Activated CD4-positive, alpha-beta memory T cell treated with anti-CD3 and anti-CD28 coated beads, Interleukin-2, amount 10 ng/mL, durations not matched to agents 7 days and 5 days (primary cell): Measurements from ENCODE around the gene SV2B. TPM values are rescaled to one million over a fixed set of nuclear protein-coding genes. Genes with fewer than 3 reads are reported as not detected.
A peak's percentile ranks its signal among the peaks of the same experiment; 100 is the strongest.

Source experiments
- CTCF ChIA-PET: fragments of 350-600 bp; sonication (Branson Sonifier 250); formaldehyde crosslinking; loops from one replicate; lab custom pipeline; 2021; ENCODE audit warnings: antibody characterized with exemption, inconsistent platforms; lab: Charles Lee
- POLR2A ChIA-PET: fragments of 350-600 bp; sonication (Branson Sonifier 250); formaldehyde crosslinking; loops from one replicate; lab custom pipeline; 2021; ENCODE audit warnings: antibody characterized with exemption; lab: Charles Lee
- DNase-seq: peaks from one replicate; pipeline ENCODE4 v3.0.0-alpha.2; 2020
- H3K27ac Mint-ChIP-seq: one replicate; pipeline ENCODE4 v1.8.0; 2021; ENCODE audit warnings: mild to moderate bottlenecking, mixed read lengths
- H3K27me3 Mint-ChIP-seq: one replicate; pipeline ENCODE4 v1.8.0; 2021; ENCODE audit warnings: mixed read lengths
- H3K36me3 Mint-ChIP-seq: one replicate; pipeline ENCODE4 v1.8.0; 2021; ENCODE audit warnings: low read depth, mixed read lengths
- H3K4me1 Mint-ChIP-seq: one replicate; pipeline ENCODE4 v1.8.0; 2021; ENCODE audit warnings: mixed read lengths
- H3K4me3 Mint-ChIP-seq: one replicate; pipeline ENCODE4 v1.8.0; 2021; ENCODE audit warnings: mild to moderate bottlenecking, mixed read lengths
- H3K9me3 Mint-ChIP-seq: one replicate; pipeline ENCODE4 v1.8.0; 2021; ENCODE audit warnings: mixed read lengths
- total RNA-seq, 2 experiments: library from RNA; stranded (reverse); gene quantifications; one replicate each; pipeline ENCODE4 v1.2.3, GENCODE V29; 2021

The SV2B gene
- total RNA-seq, 2 experiments from 2014 or later: 0.05 TPM; not detected in 1

GRCh38 chr15:91306144-91306543, 206.1 kb downstream of the SV2B start:
- Mint-ChIP-seq H3K36me3 (no peaks in the 10 kb centered on the region), H3K27me3 (peaks cover 65% of the 10 kb centered on the region), H3K9me3 (no peaks in the 10 kb centered on the region), H3K4me1 (peaks cover 32% of the 10 kb centered on the region), H3K4me3 (no peak overlapping the region), H3K27ac (no peak overlapping the region)
- POLR2A ChIA-PET: no interaction called here
- DNase-seq: no peak
- CTCF ChIA-PET: no interaction called here

GRCh38 chr15:91307601-91308000, 207.5 kb downstream of the SV2B start:
- H3K27me3 Mint-ChIP-seq: peaks cover 69% of the 10 kb centered on the region
- no peak overlapping the region for H3K27ac Mint-ChIP-seq
- peaks cover 44% of the 10 kb centered on the region for H3K4me1 Mint-ChIP-seq
- CTCF ChIA-PET: interaction anchor here (0.9 kb wide), 1 partner anchor 398 kb away, joined by 3 read pairs; no protein-coding TSS in a partner anchor
- H3K36me3 Mint-ChIP-seq: no peaks in the 10 kb centered on the region
- DNase-seq: no peak
- POLR2A ChIA-PET: interaction anchor here (1.0 kb wide), 1 partner anchor 11 kb away, joined by 3 read pairs; no protein-coding TSS in a partner anchor
- no peaks in the 10 kb centered on the region for H3K9me3 Mint-ChIP-seq
- no peak overlapping the region for H3K4me3 Mint-ChIP-seq

GRCh38 chr15:91308199-91308598, 208.1 kb downstream of the SV2B start:
- H3K4me3 Mint-ChIP-seq: no peak overlapping the region
- no peaks in the 10 kb centered on the region for H3K9me3 Mint-ChIP-seq
- ChIA-PET CTCF (interaction anchor here (0.9 kb wide), 1 partner anchor 398 kb away, joined by 3 read pairs; no protein-coding TSS in a partner anchor), POLR2A (interaction anchor here (1.0 kb wide), 1 partner anchor 10 kb away, joined by 3 read pairs; no protein-coding TSS in a partner anchor)
- H3K36me3 Mint-ChIP-seq: no peaks in the 10 kb centered on the region
- peaks cover 43% of the 10 kb centered on the region for H3K4me1 Mint-ChIP-seq
- peaks cover 71% of the 10 kb centered on the region for H3K27me3 Mint-ChIP-seq
- DNase-seq: no peak
- H3K27ac Mint-ChIP-seq: no peak overlapping the region

GRCh38 chr15:91308855-91309254, 208.8 kb downstream of the SV2B start:
- Mint-ChIP-seq H3K27ac (no peak overlapping the region), H3K9me3 (no peaks in the 10 kb centered on the region), H3K36me3 (no peaks in the 10 kb centered on the region), H3K4me3 (no peak overlapping the region), H3K27me3 (peaks cover 69% of the 10 kb centered on the region), H3K4me1 (peaks cover 41% of the 10 kb centered on the region)
- CTCF ChIA-PET: interaction anchor here (0.9 to 1.4 kb wide), 2 partner anchors 398 to 770 kb away, joined by 3 read pairs; no protein-coding TSS in a partner anchor
- POLR2A ChIA-PET: no interaction called here
- DNase-seq: no peak

DNA sequence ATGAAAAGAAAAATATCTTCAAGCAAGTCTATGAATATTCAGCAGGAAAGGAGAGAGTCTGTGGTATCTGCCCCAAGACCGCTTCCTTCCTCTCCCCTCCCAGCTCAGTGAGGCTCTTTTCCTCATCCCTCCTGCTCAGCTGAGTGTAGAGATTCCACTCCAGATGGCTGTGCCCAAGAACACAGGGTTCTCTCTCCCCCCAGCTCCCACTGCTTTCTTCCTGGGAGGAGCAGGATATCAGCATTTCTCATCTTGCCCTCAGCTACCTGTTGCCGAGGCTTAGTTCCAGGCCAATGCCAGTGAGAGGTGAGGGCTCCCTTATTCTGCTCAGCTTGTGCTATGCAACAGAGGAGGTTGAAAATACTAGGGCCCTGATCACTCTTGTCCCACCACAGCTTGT, 211.9 kb downstream of the SV2B start:
- no peak overlapping the region for H3K27ac Mint-ChIP-seq
- no peaks in the 10 kb centered on the region for H3K9me3 Mint-ChIP-seq
- H3K4me1 Mint-ChIP-seq: peaks cover 55% of the 10 kb centered on the region
- no peak overlapping the region for H3K4me3 Mint-ChIP-seq
- no peaks in the 10 kb centered on the region for H3K36me3 Mint-ChIP-seq
- peaks cover 64% of the 10 kb centered on the region for H3K27me3 Mint-ChIP-seq
- CTCF ChIA-PET: interaction anchor here (0.6 to 2.1 kb wide), 6 partner anchors 9 to 1949 kb away, joined by 3 to 12 read pairs (median 4); no protein-coding TSS in a partner anchor
- POLR2A ChIA-PET: interaction anchor here (0.8 to 1.4 kb wide), 5 partner anchors 8 to 207 kb away, joined by 3 to 4 read pairs (median 3); no protein-coding TSS in a partner anchor
- peak; percentile 59 for DNase-seq

DNA sequence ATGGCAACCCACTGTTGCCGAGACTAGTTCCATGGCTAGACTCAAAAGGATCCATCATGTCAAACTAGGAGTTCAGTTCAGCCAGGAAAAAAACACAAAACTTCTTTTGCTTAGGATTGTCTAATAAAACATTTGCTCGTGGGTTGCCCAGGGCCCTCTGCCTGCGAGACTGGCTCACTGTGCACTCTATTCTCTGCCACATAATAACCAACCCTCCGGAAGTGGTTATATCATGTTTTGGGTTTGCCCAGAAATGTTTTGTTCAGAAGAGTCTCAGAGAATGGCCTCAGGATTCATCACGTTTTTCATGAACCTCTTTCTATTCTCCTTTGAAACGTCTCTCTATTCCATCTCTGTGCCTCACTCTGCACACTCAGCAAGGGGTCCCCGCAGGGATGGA, 216.1 kb downstream of the SV2B start:
- H3K36me3 Mint-ChIP-seq: no peaks in the 10 kb centered on the region
- DNase-seq: no peak
- ChIA-PET CTCF (interaction anchor here (1.0 kb wide), 1 partner anchor 14 kb away, joined by 4 read pairs; no protein-coding TSS in a partner anchor), POLR2A (no interaction called here)
- peaks cover 44% of the 10 kb centered on the region for H3K4me1 Mint-ChIP-seq
- no peak overlapping the region for H3K4me3 Mint-ChIP-seq
- H3K27me3 Mint-ChIP-seq: peaks cover 57% of the 10 kb centered on the region
- no peaks in the 10 kb centered on the region for H3K9me3 Mint-ChIP-seq
- H3K27ac Mint-ChIP-seq: peak overlapping the region; percentile 44

DNA sequence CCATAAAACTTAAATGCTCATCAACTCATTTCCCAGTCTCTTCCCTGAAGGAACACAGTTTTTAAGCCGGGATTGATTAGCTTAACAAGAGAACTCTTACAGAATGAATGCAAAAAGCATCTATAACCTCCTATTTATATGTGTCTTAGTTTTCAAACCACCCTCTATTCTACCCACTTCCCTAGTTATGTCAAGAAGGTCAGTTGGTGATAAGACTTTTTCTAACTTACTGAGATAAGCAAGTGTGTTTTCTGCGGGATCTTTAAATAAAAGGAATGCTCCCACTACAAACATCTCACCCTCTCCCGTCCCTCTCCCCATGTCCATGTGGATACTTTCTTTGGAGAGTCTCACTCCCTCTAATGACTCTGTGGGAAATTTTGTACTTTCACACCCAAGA, 218.5 kb downstream of the SV2B start:
- Mint-ChIP-seq H3K27ac (no peak overlapping the region), H3K4me1 (peaks cover 27% of the 10 kb centered on the region)
- CTCF ChIA-PET: no interaction called here

DNA sequence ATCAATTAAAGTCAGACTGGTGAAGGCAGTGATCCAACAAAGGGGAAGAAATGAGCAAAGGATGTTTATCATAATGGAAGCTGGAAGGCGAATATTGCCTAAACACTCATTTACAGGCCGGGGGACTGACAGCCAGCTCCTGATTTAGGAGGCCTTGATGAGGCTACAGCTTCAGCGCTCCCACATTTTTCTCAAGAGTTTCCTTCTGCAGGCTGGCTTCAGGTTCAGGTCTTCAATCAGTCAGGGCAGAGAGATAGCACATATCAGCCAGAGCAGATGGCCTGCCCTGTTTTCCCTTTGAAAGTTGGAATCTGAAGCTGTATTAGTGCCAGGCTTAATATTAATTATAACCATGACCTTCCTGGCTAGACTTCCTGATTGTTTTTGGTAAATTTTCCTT, 218.9 kb downstream of the SV2B start:
- Mint-ChIP-seq H3K36me3 (no peaks in the 10 kb centered on the region), H3K4me3 (no peak overlapping the region), H3K27ac (no peak overlapping the region), H3K27me3 (peaks cover 39% of the 10 kb centered on the region), H3K4me1 (peaks cover 27% of the 10 kb centered on the region), H3K9me3 (no peaks in the 10 kb centered on the region)
- ChIA-PET CTCF (no interaction called here), POLR2A (interaction anchor here (1.5 kb wide), 1 partner anchor 11 kb away, joined by 3 read pairs; no protein-coding TSS in a partner anchor)
- no peak for DNase-seq

More for the DNA sequence above, 218.5 kb downstream of the SV2B start:
- Mint-ChIP-seq H3K27me3 (peaks cover 39% of the 10 kb centered on the region), H3K9me3 (no peaks in the 10 kb centered on the region), H3K36me3 (no peaks in the 10 kb centered on the region), H3K4me3 (no peak overlapping the region)
- POLR2A ChIA-PET: interaction anchor here (1.5 kb wide), 1 partner anchor 11 kb away, joined by 3 read pairs; no protein-coding TSS in a partner anchor
- no peak for DNase-seq

DNA sequence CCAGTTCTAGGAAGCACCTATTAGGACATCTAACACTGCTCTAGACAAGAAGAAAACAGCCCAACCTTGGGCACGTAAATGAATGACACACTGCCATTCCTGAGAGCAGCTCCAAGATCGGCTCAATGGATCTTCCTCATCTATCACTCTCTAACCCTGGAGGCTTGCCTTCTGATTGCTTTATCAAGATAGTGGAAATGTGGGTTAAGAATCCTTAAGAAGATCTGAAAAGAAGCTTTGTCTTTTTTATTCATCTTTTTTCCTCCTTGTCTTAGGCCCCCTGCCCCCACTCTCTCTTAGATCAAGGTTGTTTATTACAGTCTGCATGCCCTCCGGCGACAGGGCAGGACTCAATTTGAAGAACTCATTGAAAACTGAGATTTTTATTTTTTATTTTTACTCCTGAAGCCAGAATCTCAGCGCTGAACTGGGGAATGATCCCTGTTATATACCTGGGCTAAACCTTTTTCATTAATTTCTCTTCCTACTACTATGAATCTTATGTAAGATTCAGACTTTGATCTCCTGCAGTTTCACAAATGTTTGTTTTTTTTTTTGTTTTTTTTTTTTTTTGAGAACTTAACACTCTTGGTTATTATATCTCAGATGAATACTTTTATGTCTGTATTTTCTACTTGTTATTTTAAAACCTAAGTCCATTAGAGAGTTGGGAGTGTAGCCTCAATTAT, 219.5 kb downstream of the SV2B start:
- ChIA-PET POLR2A (no interaction called here), CTCF (no interaction called here)
- Mint-ChIP-seq H3K9me3 (no peaks in the 10 kb centered on the region), H3K4me1 (peaks cover 27% of the 10 kb centered on the region), H3K27ac (no peak overlapping the region), H3K27me3 (peaks cover 39% of the 10 kb centered on the region), H3K36me3 (no peaks in the 10 kb centered on the region), H3K4me3 (no peak overlapping the region)
- DNase-seq: no peak

GRCh38 chr15:91320101-91320500, 220.0 kb downstream of the SV2B start:
- Mint-ChIP-seq H3K36me3 (no peaks in the 10 kb centered on the region), H3K9me3 (no peaks in the 10 kb centered on the region), H3K4me1 (peaks cover 27% of the 10 kb centered on the region), H3K27me3 (peaks cover 38% of the 10 kb centered on the region), H3K27ac (no peak overlapping the region), H3K4me3 (no peak overlapping the region)
- POLR2A ChIA-PET: no interaction called here
- CTCF ChIA-PET: no interaction called here
- no peak for DNase-seq

DNA sequence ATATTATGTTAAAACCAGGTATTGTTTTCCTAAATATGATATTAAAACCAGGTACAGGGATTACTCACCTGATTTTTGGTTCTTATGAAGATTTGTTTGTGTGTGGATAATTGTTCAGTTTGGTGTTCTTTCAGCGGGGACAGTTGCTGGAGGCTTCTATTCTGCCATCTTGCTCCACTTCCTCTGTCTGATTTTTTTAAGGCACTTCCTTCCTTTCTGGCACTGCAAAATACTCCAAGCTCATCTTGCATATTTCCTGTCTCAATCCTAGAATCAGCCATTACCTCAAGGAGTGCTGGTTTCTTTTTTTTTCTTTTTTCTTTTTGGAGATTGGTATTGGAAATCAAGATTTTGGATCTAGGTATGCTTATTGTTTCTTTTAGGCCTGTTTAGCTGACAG, 229.9 kb downstream of the SV2B start:
- POLR2A ChIA-PET: no interaction called here
- Mint-ChIP-seq H3K4me3 (no peak overlapping the region), H3K27ac (no peak overlapping the region), H3K36me3 (no peaks in the 10 kb centered on the region), H3K9me3 (peaks cover 7% of the 10 kb centered on the region), H3K4me1 (peaks cover 4% of the 10 kb centered on the region), H3K27me3 (peaks cover 5% of the 10 kb centered on the region)
- CTCF ChIA-PET: no interaction called here
- no peak for DNase-seq

DNA sequence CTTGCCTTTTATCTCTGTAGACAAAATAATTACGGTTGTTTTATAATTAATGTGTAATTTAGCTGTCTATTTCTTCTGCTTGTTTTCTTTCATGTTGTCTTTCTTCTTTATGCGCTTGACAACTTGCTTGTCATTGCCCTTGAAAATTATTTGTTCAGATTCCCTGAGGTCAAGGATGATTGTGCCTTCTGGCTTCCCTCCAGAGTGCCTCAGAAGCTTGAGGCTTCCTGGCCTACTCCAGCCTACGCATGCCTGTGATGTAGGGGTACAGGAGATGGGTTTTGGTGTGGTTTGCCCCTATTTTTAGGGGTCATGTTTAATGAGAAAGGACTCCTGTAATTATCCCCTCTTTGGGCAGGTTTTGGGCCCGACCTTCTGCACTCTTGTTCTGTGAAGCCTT, 231.5 kb downstream of the SV2B start:
- peaks cover 7% of the 10 kb centered on the region for H3K9me3 Mint-ChIP-seq
- no peaks in the 10 kb centered on the region for H3K36me3 Mint-ChIP-seq
- H3K4me1 Mint-ChIP-seq: peaks cover 6% of the 10 kb centered on the region
- ChIA-PET POLR2A (no interaction called here), CTCF (no interaction called here)
- H3K4me3 Mint-ChIP-seq: no peak overlapping the region
- H3K27ac Mint-ChIP-seq: no peak overlapping the region
- no peak for DNase-seq
- peaks cover 1% of the 10 kb centered on the region for H3K27me3 Mint-ChIP-seq

DNA sequence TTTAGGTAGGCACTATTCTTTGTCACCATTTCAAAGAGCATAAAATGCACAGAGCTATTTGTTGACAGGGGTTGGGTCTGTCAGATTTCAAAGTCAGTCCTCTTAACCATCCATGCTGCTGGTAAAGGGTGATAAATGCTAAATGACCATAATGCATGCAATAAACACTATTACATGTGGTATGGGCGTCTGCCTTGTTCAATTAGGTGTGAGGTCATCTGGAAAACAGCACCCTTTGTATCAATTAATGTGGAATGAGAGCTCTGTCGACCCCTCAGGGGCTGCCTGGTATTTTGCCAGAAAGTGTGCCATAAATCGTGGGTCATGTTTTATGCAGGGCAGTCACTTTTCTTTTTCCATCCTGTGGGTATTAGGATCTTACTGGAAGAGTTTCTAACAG, 235.6 kb downstream of the SV2B start:
- Mint-ChIP-seq H3K36me3 (no peaks in the 10 kb centered on the region), H3K4me3 (no peak overlapping the region), H3K9me3 (no peaks in the 10 kb centered on the region), H3K27me3 (no peaks in the 10 kb centered on the region), H3K27ac (no peak overlapping the region), H3K4me1 (peaks cover 7% of the 10 kb centered on the region)
- no peak for DNase-seq
- POLR2A ChIA-PET: no interaction called here
- CTCF ChIA-PET: interaction anchor here (1.4 kb wide), 1 partner anchor 33 kb away, joined by 3 read pairs; no protein-coding TSS in a partner anchor
